GM18511 (cell line): ENCODE measurements around the gene THTPA.

ENCODE experiments used
- ATAC-seq: cut with Tn5 transposase; IDR thresholded peaks from one replicate; pipeline ENCODE4 v1.9.1; 2021; ENCODE audit warnings: mild to moderate bottlenecking, moderate library complexity; ENCODE audit not compliant: unreplicated experiment

THTPA gene

DNA sequence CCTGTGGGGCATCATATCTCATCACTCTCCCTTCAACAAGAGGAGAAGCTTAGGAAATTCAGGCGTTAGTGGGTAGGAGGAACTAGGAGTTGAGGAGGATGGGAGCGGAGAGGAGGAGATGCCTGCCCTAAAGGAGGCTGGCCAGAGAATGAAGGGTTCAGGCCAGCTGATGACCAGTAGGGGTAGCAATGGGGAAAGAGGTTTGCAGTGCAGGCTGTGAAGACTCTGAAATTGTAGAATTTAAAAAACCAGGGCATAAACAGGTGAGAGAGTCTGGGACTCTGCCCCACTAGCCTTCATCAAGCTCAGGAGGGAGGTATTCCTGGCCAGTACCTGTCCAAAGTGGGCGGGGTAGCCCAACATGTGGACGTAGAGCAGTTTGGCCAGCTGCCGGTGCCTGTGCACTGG, 10.7 kb downstream of the THTPA start:
- peak; percentile 9 for ATAC-seq

DNA sequence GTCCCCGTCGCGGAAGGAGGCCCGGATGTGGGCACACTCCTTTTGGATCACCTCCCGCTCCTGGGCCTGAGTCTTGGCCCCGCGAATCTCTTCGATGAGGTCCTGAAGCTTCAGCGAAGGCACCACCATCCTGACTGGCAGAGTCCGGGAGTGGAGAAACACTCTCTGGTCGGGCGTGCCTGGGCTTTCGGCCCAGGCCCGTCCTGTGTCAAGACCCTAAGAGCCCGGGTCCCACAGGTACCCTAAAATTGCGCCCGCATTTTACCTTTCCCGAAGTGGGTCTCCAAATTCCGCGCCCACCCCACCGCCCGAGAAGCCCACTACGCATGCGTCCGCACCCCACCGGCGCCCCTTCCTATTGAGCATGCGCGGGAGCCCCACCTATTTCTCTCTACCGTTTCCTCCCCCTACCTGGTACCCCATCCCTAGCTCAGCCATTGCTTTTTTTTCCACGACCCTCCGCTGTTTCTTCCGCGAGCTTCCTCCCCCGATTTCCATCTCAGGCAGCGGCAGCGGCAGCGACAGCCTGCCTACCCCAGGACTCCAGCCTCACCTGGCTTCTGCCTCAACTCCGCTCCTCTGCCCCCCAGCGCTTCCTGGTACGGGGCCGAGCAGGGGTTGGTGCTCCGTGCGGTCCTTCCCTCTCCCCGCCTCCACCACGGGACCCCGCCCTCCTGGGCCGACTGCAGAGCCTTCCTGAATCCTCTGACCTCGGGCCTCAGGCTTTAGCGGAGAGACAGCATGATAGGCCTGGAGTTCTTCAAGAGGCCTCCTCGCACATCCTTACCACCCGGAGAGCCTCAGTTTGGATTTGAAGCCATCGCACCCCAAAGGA, 11.3 kb downstream of the THTPA start, which contains the start of gene AP1G2:
TSS of gene AP1G2 (minus strand) at position 606 of the 835 bp plus-strand sequence. CDS start at position 129, 477 bp downstream.
- peak; percentile 94 for ATAC-seq

DNA sequence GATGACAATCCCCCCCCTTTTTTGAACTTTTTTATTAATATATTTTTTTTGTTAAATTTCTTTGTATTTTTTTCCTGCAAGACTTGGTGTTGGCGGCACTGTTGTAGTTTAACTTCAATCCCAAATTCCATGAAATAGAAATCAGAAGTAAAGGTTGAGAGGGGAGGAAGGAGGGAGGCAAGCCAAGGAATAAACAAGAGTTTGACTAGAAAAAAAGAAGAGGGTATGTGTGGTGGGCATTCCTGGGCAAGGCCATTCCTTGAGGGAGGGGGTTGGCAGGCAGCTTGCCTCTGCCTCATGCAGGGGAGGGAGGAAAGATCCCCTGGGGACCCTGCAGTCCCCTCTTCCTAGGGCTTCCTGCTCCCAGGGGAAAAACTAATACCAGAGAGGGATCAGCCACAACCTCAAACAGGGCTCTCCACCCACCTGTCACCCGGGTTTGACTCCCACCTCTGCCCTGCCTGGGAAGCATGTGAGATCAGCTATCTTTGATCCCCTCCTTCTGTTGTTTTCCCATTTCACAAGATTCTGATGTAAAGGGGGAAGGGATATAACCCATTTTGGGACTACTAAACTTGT, 12.0 kb downstream of the THTPA start:
- no peak for ATAC-seq

DNA sequence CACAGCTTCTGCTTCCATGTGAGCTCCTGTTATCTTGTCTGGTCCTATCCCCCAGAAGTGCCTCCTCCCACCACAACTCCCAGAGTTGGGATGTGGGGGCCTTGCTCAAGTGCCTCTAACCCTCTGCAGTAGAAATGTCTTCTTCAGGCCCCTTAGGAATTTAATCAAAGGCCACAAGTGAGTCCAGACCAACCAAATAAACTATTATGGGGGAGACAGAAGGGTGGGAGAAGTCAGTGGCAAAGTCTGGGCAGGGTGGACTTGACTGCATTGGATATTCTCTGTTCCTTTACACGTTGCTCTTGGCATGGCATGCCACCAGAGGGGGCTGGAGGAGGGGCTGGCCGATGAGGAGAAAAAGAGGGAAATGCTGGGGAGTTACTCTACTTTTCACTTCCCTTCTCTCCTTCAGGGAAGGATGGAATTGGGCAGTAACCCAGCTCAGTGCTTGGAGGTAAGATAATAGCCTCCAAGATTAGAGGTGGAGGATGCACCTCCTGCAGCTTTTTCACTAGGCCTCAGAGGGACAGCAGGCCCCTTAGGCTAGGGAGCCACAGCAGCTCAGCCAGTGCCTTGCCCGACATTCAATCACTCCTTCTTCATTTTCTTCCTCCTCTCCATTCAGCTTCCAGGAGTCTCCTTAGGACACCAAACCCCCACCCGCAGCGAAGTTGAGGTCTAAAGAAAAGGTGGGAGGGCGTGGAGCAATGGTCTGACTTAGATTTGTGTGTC, 12.7 kb downstream of the THTPA start:
- ATAC-seq = no peak

DNA sequence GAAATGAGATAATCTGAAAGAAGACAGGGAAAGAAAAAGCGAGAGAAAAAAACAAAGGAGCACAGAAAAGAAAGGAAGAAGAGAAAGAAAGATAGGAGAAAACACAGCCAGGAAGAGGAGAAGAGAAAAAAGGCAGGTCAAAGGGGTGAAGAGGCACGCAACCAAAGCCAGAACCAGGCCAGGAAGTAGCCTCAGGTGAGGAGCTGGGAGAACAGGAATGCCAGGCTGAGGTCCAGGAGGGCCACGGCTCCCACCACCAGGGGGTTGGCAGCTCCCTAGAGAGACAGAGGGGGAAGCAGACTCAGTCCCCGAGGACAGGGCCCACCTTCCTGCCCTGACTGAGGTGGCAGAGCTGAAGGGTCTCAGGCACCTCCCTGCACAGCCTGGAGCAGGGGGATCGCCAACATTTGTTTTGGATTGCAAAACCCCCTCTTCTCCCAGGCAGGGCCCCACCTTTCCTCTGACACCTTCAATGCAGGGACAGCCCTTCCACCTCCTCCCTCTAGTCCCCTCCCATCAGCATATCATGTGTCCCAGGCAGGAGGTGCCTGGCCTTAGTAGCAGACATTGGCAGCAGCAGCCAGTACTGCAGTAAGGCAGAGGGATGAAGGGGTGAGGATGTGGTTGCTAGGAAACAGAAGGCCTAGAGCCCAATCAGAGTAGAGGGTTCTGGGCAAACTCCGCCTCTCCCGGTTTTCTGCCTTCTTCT, 13.5 kb downstream of the THTPA start:
- no peak for ATAC-seq

DNA sequence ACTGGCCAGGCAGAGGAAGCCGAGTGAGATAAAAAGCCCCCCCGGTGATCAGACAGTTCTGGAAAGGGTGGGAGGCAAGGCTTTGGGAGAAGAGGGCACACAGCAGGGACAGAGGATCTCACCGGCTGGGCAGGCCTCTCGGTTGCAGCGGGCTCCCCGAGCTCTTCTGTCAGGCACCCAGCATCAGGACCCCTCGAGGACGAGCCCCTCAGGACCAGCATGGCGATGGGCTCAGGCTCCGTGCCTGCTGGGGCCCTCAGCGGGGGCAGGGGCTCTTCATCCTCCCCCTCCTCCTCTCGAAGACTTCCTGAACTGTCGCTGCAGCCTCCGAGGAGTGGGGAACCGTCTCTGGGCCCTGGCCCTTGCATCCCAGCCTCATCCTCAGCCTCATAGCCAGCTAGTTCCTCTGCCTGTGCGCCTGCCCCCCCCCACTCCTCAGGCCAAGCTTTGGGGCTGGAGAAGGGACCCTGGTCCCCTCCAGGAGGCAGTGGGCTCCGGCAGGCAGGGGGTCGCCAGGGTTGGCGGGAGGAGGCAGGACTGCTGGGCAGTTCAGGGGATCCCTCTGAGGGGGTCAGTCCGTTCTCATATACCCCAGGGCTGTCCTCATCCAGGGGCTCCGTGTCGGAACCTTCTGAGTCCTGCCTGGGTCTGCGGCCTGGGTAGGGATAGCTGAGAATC, 14.9 kb downstream of the THTPA start:
- ATAC-seq = no peak

DNA sequence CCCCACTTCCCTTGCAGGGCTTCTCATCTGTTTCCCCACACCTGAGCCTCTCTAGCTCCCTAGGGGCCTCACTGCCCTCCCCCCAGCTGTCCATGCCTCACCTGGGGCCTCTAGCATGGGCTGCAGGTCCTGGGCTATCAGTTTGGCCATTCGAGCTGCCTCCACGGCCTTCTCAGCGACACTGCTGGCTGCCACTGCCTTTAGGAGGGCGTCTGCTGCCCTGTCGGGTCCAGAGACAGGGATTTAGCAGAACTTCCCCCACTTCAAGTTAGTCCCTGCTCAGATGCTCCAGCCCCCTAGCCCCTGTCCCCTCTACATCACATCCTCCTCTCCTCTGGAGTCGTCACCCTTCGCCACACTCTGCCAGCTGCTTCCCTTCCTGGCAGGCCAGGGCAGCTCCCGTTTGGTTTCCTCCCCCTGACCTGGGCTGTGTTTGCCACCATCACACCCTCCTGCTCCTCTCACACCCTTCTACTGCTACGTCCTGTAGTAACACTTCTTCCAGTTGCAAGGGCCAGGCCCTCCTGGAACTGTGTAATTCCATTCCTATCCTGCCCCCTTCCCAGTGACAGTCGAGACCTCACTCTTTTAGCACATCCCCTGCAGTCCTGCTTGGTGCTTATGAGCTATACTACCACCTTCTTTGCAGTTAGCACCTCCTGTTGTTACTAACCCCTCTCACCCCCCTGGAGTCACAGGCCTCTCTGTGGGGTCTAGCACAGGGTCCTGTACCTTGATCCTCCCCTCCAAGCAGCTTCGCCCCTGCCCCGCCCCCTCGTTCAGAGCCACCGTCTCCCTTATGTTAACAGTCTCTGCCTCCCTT, 15.8 kb downstream of the THTPA start:
- ATAC-seq = no peak

DNA sequence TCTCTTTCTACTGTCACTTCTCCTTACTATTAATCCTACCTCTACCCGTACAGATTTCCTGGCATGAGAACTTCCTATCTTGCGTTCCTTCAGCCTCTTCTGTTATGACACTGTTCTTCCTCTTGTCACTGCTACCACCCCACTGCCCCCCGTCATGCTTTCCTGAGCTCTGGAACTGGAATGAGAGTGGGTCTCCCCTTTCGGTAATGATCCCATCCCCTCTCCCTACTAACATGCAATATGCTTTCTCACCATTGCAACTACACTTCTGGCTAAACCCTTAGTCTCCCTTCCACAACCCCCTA, 16.4 kb downstream of the THTPA start:
- ATAC-seq = no peak

- no peak for ATAC-seq
Measured at GRCh38 chr14:23572836-23573235, 16.8 kb downstream of the THTPA start.

DNA sequence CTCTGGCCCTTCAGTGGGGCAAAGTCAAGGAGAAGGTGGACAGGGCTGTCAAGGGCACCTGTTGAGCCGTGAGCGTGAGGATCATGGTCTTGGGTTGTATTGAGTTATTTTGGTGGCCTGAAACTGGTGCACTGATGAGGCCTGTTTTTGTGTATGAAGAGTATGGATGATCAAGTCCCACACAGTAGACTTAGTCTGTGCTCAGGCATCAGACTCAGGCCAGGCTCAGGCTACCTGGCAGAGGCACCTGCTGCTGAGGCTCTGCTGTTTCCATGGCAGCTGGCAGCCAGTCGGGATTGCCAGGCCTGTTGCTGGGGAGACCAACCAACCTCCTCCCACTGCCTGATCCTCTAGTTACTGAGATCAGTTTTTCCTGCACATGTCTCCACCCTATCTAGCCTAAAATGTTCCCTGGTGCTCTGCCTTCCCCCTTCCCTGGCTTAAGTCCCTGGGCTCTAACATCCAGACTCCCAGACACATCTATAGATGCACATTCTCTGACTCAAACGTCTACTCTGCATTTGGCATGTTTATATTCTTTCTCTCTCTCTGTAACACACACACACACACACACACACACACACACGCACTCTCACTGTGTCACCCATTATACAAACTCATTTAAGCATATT, 17.4 kb downstream of the THTPA start:
- no peak for ATAC-seq

DNA sequence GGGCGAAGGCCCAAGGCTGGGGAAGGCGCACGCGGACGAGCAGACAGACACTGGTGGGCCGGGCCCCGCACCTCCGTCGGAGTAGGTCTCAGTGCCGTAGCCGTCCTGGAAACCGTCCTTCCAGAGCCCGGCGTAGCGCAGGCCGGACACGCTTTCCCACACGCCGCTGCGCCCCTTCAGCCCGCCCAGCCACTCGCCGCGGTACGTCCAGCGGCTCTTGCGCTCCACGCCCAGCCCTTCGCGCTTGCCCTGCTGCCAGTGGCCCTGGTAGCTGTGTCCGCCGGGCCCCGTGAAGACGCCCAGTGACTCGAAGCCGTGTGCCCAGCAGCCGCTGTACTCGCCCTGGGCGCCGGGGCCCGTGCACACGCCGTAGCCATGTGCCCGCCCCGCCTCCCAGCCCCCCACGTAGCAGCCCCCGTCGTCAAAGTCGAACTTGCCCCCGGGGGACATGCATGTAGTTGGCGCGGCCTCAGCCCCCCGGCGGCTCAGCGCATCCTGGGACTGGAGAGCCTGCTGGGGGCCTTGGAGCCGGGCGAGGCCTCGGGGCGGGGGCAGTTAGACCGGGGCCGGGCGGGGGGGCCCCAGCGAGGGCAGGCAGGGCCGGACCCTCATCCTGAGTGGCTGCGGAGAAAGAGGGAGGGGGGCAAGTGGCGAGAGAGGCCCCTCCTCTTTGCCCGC, 21.1 kb downstream of the THTPA start:
- ATAC-seq = no peak

GRCh38 chr14:23577710-23578392, 21.8 kb downstream of the THTPA start:
- no peak for ATAC-seq

DNA sequence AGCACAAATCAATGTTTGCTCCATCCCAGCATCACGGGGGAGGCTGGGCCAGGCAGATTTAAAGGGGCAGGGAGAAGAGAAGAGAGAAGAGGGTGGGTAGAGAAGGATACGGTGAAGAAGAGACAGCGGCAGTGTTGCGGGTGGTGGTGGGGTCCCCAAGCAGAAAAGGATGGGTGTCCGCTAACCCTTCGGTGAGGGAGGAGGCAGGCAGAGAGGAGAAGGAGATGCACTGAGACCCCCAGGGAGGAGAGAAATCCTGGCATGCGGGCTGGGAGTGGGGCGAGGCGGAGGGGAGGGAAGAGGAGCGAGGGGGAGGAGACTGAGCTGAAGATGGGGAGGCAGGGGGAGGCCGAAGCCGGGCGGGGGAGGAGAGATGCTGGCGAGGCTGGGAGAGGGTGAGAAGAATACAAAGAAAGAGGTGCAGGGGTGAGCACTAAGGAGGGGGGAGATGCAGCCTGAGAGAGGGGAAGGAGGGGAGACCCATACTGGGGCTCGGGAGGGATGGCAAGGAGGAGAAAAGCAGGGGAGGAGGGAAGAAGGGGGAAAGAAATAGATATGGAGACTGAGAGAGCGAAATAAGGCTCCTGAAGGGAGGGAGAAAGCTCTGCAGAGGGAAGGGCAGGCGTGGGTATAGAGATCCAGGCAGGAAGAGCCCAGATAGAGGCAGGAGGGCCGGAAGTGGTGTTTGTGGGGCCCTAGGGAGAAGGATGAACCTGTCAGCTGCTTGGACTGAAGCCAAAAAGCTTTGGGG, 22.7 kb downstream of the THTPA start, which contains the start of gene JPH4:
TSS of gene JPH4 (minus strand) at position 231 of the 751 bp plus-strand sequence. CDS start 1,337 bp downstream, outside the sequence.
- no peak for ATAC-seq

DNA sequence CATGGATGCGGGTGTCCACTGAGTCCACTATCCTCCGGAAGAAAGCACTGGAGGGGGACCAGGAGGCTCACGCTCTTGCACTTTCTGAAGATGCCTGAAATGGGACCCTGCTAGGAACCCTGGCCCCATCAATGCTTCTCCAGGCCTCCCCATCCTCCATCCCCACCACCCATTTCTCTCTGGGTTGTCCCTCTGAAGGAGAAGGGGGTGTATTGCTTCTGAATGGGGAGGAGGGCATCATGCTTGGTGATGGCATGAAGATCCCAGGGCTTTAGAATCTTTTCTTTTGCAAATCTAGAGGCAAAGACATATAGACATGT, 23.2 kb downstream of the THTPA start:
- no peak for ATAC-seq

- ATAC-seq = no peak
Measured at GRCh38 chr14:23579739-23580138, 23.7 kb downstream of the THTPA start.

- ATAC-seq = no peak
Measured at GRCh38 chr14:23580152-23580926, 24.3 kb downstream of the THTPA start.

- ATAC-seq = no peak
Measured at GRCh38 chr14:23580948-23581281, 24.8 kb downstream of the THTPA start.
